MM.1S (cell line): Measurements from ENCODE around the gene SPDEF.

Experiments used
- DNase-seq: peaks from one replicate; pipeline ENCODE4 v3.0.0-alpha.2; 2015
- H2AFZ ChIP-seq: fragments of 300-600 bp; sonication (generic); 2 replicates; pipeline ENCODE4 v1.6.0; 2016; ENCODE audit warnings: antibody characterized with exemption, low read length
- H3F3A ChIP-seq: fragments of 300-600 bp; sonication (generic); 2 replicates; pipeline ENCODE4 v1.6.1; 2016; ENCODE audit warnings: mild to moderate bottlenecking, antibody characterized with exemption, low read length, moderate library complexity, mixed read lengths; ENCODE audit not compliant: insufficient read depth
- H3K27ac ChIP-seq: fragments of 300-600 bp; sonication (generic); 2 replicates; pipeline ENCODE4 v1.5.1; 2016; ENCODE audit warnings: mild to moderate bottlenecking, low read length
- H3K27me3 ChIP-seq: fragments of 300-600 bp; sonication (generic); replicated peaks from 2 replicates; pipeline ENCODE4 v1.6.0; 2016; ENCODE audit warnings: low read length; ENCODE audit not compliant: insufficient read depth
- H3K36me3 ChIP-seq: fragments of 300-600 bp; sonication (generic); replicated peaks from 2 replicates; pipeline ENCODE4 v1.6.1; 2016; ENCODE audit warnings: mild to moderate bottlenecking, low read length, mixed read lengths; ENCODE audit not compliant: insufficient read depth
- H3K4me1 ChIP-seq: fragments of 300-600 bp; sonication (generic); 2 replicates; pipeline ENCODE4 v1.6.1; 2016; ENCODE audit warnings: low read length, mixed read lengths
- H3K4me2 ChIP-seq: fragments of 300-600 bp; sonication (generic); 2 replicates; pipeline ENCODE4 v1.6.0; 2016; ENCODE audit warnings: low read depth, low read length
- H3K4me3 ChIP-seq: fragments of 300-600 bp; sonication (generic); 2 replicates; pipeline ENCODE4 v1.5.1; 2016; ENCODE audit warnings: low read length, mixed read lengths
- H3K79me2 ChIP-seq: fragments of 300-600 bp; sonication (generic); 2 replicates; pipeline ENCODE4 v1.6.1; 2016; ENCODE audit warnings: mixed run types, low read length, mixed read lengths
- H3K9ac ChIP-seq: fragments of 300-600 bp; sonication (generic); 2 replicates; pipeline ENCODE4 v1.6.1; 2016; ENCODE audit warnings: low read length, mixed read lengths
- H3K9me2 ChIP-seq: fragments of 300-600 bp; sonication (generic); replicated peaks from 2 replicates; pipeline ENCODE4 v1.6.1; 2016; ENCODE audit warnings: mild to moderate bottlenecking, low read length, mixed read lengths; ENCODE audit not compliant: insufficient read depth
- H3K9me3 ChIP-seq: fragments of 300-600 bp; sonication (generic); replicated peaks from 2 replicates; pipeline ENCODE4 v1.6.1; 2016; ENCODE audit warnings: mild to moderate bottlenecking, low read length, mixed read lengths; ENCODE audit not compliant: insufficient read depth
- H4K20me1 ChIP-seq: fragments of 300-600 bp; sonication (generic); 2 replicates; pipeline ENCODE4 v1.6.1; 2016; ENCODE audit warnings: mild to moderate bottlenecking, low read length, moderate library complexity, mixed read lengths; ENCODE audit not compliant: insufficient read depth
- CTCF ChIP-seq: fragments of 300-600 bp; sonication (generic); IDR thresholded peaks from 2 replicates; pipeline ENCODE4 v1.5.1; 2016; ENCODE audit warnings: antibody characterized with exemption, low read length, mixed read lengths
- EZH2 ChIP-seq: fragments of 300-600 bp; sonication (generic); optimal IDR thresholded peaks from 2 replicates; pipeline ENCODE3; 2017; ENCODE audit warnings: low read depth, mild to moderate bottlenecking, antibody characterized with exemption, low read length, mixed read lengths
- EZH2phosphoT487 ChIP-seq: fragments of 300-600 bp; sonication (generic); IDR thresholded peaks from 2 replicates; pipeline ENCODE4 v1.6.1; 2018; ENCODE audit warnings: antibody characterized with exemption, low read length

Gene SPDEF

DNA sequence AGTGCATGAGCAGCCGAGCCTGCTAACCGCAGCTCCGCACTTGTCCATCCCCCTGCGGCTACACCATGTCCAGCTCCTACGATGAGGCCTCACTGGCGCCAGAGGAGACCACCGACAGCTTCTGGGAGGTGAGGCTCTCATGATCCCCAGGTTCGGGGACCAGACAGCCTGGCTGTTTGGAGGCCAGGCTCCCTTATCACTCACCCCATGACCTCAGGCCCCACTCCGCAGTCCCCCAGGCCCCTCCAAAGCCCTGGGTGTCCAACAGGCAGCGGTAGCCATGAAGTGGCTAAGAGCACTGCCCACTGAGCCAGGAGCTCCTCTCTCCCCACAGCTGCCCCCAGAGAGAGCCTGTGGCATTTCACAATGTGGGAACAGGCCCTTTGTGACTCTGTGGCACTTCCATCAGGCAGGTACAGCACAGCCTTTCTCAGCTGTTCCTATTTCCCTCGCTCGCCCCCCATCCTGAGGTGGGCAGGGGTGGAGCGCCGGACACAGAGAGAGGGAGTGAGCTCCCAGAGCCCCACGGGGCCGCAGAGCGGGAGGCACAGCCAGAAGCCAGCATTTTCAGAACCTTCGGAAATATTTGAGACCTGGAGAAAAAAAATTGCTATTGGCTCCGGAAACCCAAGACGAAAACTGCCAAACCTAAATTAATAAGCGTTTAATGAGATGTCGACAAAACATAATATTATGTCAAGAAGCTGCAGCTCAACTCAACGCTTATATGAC is 29.7 kb downstream of the SPDEF start:
- Histone ChIP-seq H3K9me3 (no peaks in the 10 kb centered on the region), H3K4me3 (no peak overlapping the region; the same call in 1 of the 2 replicates), H2AFZ (peak overlapping the region; percentile 53; the same call in 1 of the 2 replicates), H3K27me3 (no peaks in the 10 kb centered on the region), H3K27ac (no peak overlapping the region), H4K20me1 (no peaks in the 10 kb centered on the region), H3K79me2 (no peaks in the 10 kb centered on the region), H3K4me1 (peaks cover 3% of the 10 kb centered on the region; the same call in 1 of the 2 replicates), H3K36me3 (no peaks in the 10 kb centered on the region), H3K9me2 (no peaks in the 10 kb centered on the region), H3K4me2 (peak overlapping the region; percentile 31), H3F3A (no peaks in the 10 kb centered on the region), H3K9ac (no peak overlapping the region)
- no peak for DNase-seq
- no peak for TF ChIP-seq CTCF
- TF ChIP-seq EZH2phosphoT487 = no peak
- no peak for TF ChIP-seq EZH2

- Histone ChIP-seq H3K36me3 (no peaks in the 10 kb centered on the region), H3K4me3 (no peak overlapping the region), H2AFZ (no peak overlapping the region), H3K9me2 (no peaks in the 10 kb centered on the region), H3K27me3 (no peaks in the 10 kb centered on the region), H4K20me1 (no peaks in the 10 kb centered on the region), H3K9me3 (no peaks in the 10 kb centered on the region), H3K27ac (no peak overlapping the region), H3F3A (no peaks in the 10 kb centered on the region), H3K79me2 (no peaks in the 10 kb centered on the region), H3K9ac (no peak overlapping the region), H3K4me1 (peaks cover 3% of the 10 kb centered on the region; the same call in 1 of the 2 replicates), H3K4me2 (no peak overlapping the region)
- DNase-seq = no peak
- TF ChIP-seq EZH2 (no peak), EZH2phosphoT487 (no peak), CTCF (no peak)
Measured at GRCh38 chr6:34525431-34526175, 30.5 kb downstream of the SPDEF start.

- TF ChIP-seq EZH2phosphoT487 = no peak
- no peak for TF ChIP-seq CTCF
- no peak for TF ChIP-seq EZH2
- Histone ChIP-seq H2AFZ (no peak overlapping the region), H3K9ac (no peak overlapping the region), H3K27me3 (no peaks in the 10 kb centered on the region), H3F3A (no peaks in the 10 kb centered on the region), H4K20me1 (no peaks in the 10 kb centered on the region), H3K4me2 (no peak overlapping the region), H3K27ac (no peak overlapping the region), H3K9me3 (no peaks in the 10 kb centered on the region), H3K9me2 (no peaks in the 10 kb centered on the region), H3K4me3 (no peak overlapping the region), H3K36me3 (no peaks in the 10 kb centered on the region), H3K79me2 (no peaks in the 10 kb centered on the region), H3K4me1 (peaks cover 3% of the 10 kb centered on the region; the same call in 1 of the 2 replicates)
- no peak for DNase-seq
Measured at GRCh38 chr6:34524971-34525370, 31.2 kb downstream of the SPDEF start.
